Common myeloid progenitor, CD34-positive (primary cell): ENCODE measurements around the gene AKAP6.

Experiments used
- CTCF ChIA-PET: fragments of 350-600 bp; sonication (Branson Sonifier 250); formaldehyde crosslinking; loops from one replicate; lab custom pipeline; 2021; ENCODE audit warnings: antibody characterized with exemption; lab: Charles Lee
- POLR2A ChIA-PET: fragments of 350-600 bp; sonication (Branson Sonifier 250); formaldehyde crosslinking; loops from one replicate; lab custom pipeline; 2021; ENCODE audit warnings: antibody characterized with exemption; lab: Charles Lee
- DNase-seq, 3 donors: peaks; one replicate each; pipeline versions ENCODE4 v3.0.0 to v3.0.0-alpha.2; 2013
- H3K27ac ChIP-seq, 2 experiments: 1 replicate in 1 of 2; 2 replicates in 1 of 2; pipeline ENCODE4 v1.7.0; 2013; ENCODE audit warnings: inconsistent platforms in 2 of 2, low read length in 2 of 2, mild to moderate bottlenecking in 2 of 2, low read depth in 1 of 2, moderate library complexity in 1 of 2; ENCODE audit not compliant: severe bottlenecking in 2 of 2, insufficient read depth in 1 of 2, poor library complexity in 1 of 2
- H3K27me3 ChIP-seq, 5 experiments: replicated peaks in 2 of 5; 1 replicate in 3 of 5; 2 replicates in 2 of 5; pipeline versions ENCODE4 v1.6.1 to v1.7.0; 2013; ENCODE audit warnings: low read length in 4 of 5, mild to moderate bottlenecking in 2 of 5, moderate library complexity in 2 of 5, inconsistent platforms in 1 of 5; ENCODE audit not compliant: insufficient read depth in 5 of 5, control insufficient read depth in 4 of 5
- H3K36me3 ChIP-seq, 4 experiments: 1 replicate in 2 of 4; 2 replicates in 2 of 4; pipeline versions ENCODE4 v1.6.1 to v1.7.0; 2013; ENCODE audit warnings: low read length in 3 of 4, control low read depth in 1 of 4, mild to moderate bottlenecking in 1 of 4; ENCODE audit not compliant: control insufficient read depth in 4 of 4, insufficient read depth in 4 of 4
- H3K4me1 ChIP-seq, 4 experiments: 1 replicate in 3 of 4; 2 replicates in 1 of 4; pipeline versions ENCODE4 v1.6.1 to v1.7.1; 2013; ENCODE audit warnings: low read length in 3 of 4, mild to moderate bottlenecking in 3 of 4, control low read depth in 1 of 4, inconsistent platforms in 1 of 4, moderate library complexity in 1 of 4; ENCODE audit not compliant: control insufficient read depth in 4 of 4, insufficient read depth in 4 of 4; ENCODE audit errors: control extremely low read depth in 1 of 4
- H3K4me3 ChIP-seq, 7 experiments: 1 replicate in 4 of 7; 2 replicates in 3 of 7; pipeline versions ENCODE4 v1.5.1 to v1.7.0; 2013; ENCODE audit warnings: mild to moderate bottlenecking in 7 of 7, low read length in 6 of 7, moderate library complexity in 6 of 7, inconsistent platforms in 2 of 7, low read depth in 2 of 7, control low read depth in 1 of 7; ENCODE audit not compliant: insufficient read depth in 4 of 7, control insufficient read depth in 1 of 7; ENCODE audit errors: extremely low read depth in 1 of 7
- H3K9me3 ChIP-seq, 5 experiments: 1 replicate in 4 of 5; 2 replicates in 1 of 5; pipeline versions ENCODE4 v1.6.1 to v1.7.1; 2013; ENCODE audit warnings: low read length in 4 of 5, mild to moderate bottlenecking in 2 of 5, inconsistent platforms in 1 of 5, low read depth in 1 of 5, moderate library complexity in 1 of 5; ENCODE audit not compliant: control insufficient read depth in 4 of 5, insufficient read depth in 2 of 5; ENCODE audit errors: control extremely low read depth in 1 of 5
- WGBS: methylation state at CpG from one replicate; pipeline ENCODE4 v1.1.5; 2013; ENCODE audit not compliant: insufficient coverage; 5-methylcytosine and 5-hydroxymethylcytosine counted together

AKAP6 gene

GRCh38 chr14:32561520-32561919 is 232.4 kb downstream of the AKAP6 start:
- H3K27ac ChIP-seq = no peak overlapping the region

GRCh38 chr14:32564596-32564995 is 235.5 kb downstream of the AKAP6 start:
- H3K27me3 ChIP-seq = no peaks in the 10 kb centered on the region
- peak overlapping the region in 1 of 7 experiments; percentile 25 for H3K4me3 ChIP-seq
- H3K4me1 ChIP-seq = peaks cover 0 to 16% (median 13%) of the 10 kb centered on the region in 4 experiments
- peak in 2 of 3 donors; percentile 35 to 46 for DNase-seq
- peak overlapping the region in 1 of 2 experiments; percentile 36 for H3K27ac ChIP-seq
- H3K9me3 ChIP-seq = no peaks in the 10 kb centered on the region
- H3K36me3 ChIP-seq = no peaks in the 10 kb centered on the region
- CTCF ChIA-PET = interaction anchor here (1.4 kb wide), 2 partner anchors 10 to 11 kb away, joined by 3 read pairs; no protein-coding TSS in a partner anchor
- POLR2A ChIA-PET = no interaction called here

More at GRCh38 chr14:32561520-32561919, 232.4 kb downstream of the AKAP6 start:
- H3K4me1 ChIP-seq = peaks cover 0 to 16% (median 13%) of the 10 kb centered on the region in 4 experiments
- H3K36me3 ChIP-seq = no peaks in the 10 kb centered on the region
- 89% methylated on average over 1 of the region's 1 CpG for WGBS
- POLR2A ChIA-PET = no interaction called here
- no peaks in the 10 kb centered on the region for H3K9me3 ChIP-seq
- CTCF ChIA-PET = no interaction called here
- H3K4me3 ChIP-seq = no peak overlapping the region
- no peaks in the 10 kb centered on the region for H3K27me3 ChIP-seq
- no peak for DNase-seq

GRCh38 chr14:32565256-32565655 is 236.2 kb downstream of the AKAP6 start:
- H3K27me3 ChIP-seq = no peaks in the 10 kb centered on the region

GRCh38 chr14:32567543-32568384 is 238.7 kb downstream of the AKAP6 start:
- ChIA-PET CTCF (interaction anchor here (1.9 kb wide), 1 partner anchor 8 kb away, joined by 5 read pairs; no protein-coding TSS in a partner anchor), POLR2A (no interaction called here)
- no peaks in the 10 kb centered on the region for H3K27me3 ChIP-seq
- no peaks in the 10 kb centered on the region for H3K36me3 ChIP-seq
- no peak overlapping the region for H3K4me3 ChIP-seq
- H3K4me1 ChIP-seq = peaks cover 0 to 16% (median 13%) of the 10 kb centered on the region in 4 experiments
- no peak overlapping the region for H3K27ac ChIP-seq
- no peak for DNase-seq
- H3K9me3 ChIP-seq = no peaks in the 10 kb centered on the region

More at GRCh38 chr14:32565256-32565655, 236.2 kb downstream of the AKAP6 start:
- Histone ChIP-seq H3K36me3 (no peaks in the 10 kb centered on the region), H3K4me1 (peaks cover 0 to 16% (median 13%) of the 10 kb centered on the region in 4 experiments), H3K4me3 (no peak overlapping the region), H3K27ac (no peak overlapping the region), H3K9me3 (no peaks in the 10 kb centered on the region)
- ChIA-PET POLR2A (no interaction called here), CTCF (interaction anchor here (1.4 kb wide), 1 partner anchor 10 kb away, joined by 3 read pairs; no protein-coding TSS in a partner anchor)
- DNase-seq = peak in 1 of 3 donors; percentile 2

- POLR2A ChIA-PET = no interaction called here
- CTCF ChIA-PET = no interaction called here
- no peaks in the 10 kb centered on the region for H3K9me3 ChIP-seq
- WGBS = no CpG with 5 or more reads among the region's 2 CpGs
- no peak overlapping the region for H3K27ac ChIP-seq
- no peaks in the 10 kb centered on the region for H3K36me3 ChIP-seq
- peaks cover 0 to 2% (median 0%) of the 10 kb centered on the region in 5 experiments for H3K27me3 ChIP-seq
- no peak for DNase-seq
- peaks cover 0 to 2% (median 0%) of the 10 kb centered on the region in 4 experiments for H3K4me1 ChIP-seq
- H3K4me3 ChIP-seq = no peak overlapping the region
These were observed 242.5 kb downstream of the AKAP6 start for GRCh38 chr14:32571551-32571950.

GRCh38 chr14:32571995-32572866 is 243.1 kb downstream of the AKAP6 start:
- H3K4me1 ChIP-seq = peaks cover 0 to 2% (median 0%) of the 10 kb centered on the region in 4 experiments
- H3K9me3 ChIP-seq = no peaks in the 10 kb centered on the region
- POLR2A ChIA-PET = no interaction called here
- WGBS = 84% methylated on average over 6 of the region's 7 CpGs
- DNase-seq = no peak
- H3K27ac ChIP-seq = no peak overlapping the region
- no peaks in the 10 kb centered on the region for H3K36me3 ChIP-seq
- no peak overlapping the region for H3K4me3 ChIP-seq
- H3K27me3 ChIP-seq = peaks cover 0 to 2% (median 0%) of the 10 kb centered on the region in 5 experiments
- CTCF ChIA-PET = no interaction called here

- Histone ChIP-seq H3K4me1 (peaks cover 0 to 2% (median 0%) of the 10 kb centered on the region in 4 experiments), H3K36me3 (no peaks in the 10 kb centered on the region), H3K9me3 (no peaks in the 10 kb centered on the region), H3K4me3 (no peak overlapping the region), H3K27me3 (peaks cover 0 to 2% (median 0%) of the 10 kb centered on the region in 5 experiments), H3K27ac (no peak overlapping the region)
- DNase-seq = no peak
- ChIA-PET CTCF (no interaction called here), POLR2A (no interaction called here)
These were observed 243.7 kb downstream of the AKAP6 start for GRCh38 chr14:32572867-32573150.
